Fibroblast of skin of left quadriceps (primary cell): ENCODE data around the gene TRAK1.

Experiments used
- DNase-seq, 2 experiments: peaks; one replicate each; pipeline ENCODE4 v3.0.0-alpha.2; 2013; ENCODE audit warnings: low read depth in 2 of 2

Gene TRAK1

DNA sequence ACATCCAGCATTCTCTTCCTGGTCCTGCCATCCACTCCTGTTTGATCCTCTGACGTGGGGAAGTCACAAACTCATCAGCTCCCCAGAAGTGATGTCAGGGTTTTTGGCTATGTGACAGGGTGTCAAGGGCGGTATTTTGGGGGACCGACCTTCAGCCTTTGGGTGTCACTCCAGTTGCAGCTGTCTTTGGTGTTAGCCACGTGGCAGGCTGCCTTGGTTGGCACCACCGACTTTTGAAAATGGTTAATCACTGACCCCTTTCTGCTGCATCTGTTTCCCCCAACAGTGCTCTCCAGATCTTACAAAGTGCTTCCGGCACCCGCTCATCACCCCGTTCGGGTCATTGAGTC lies 86.6 kb downstream of the TRAK1 start:
- no peak for DNase-seq

DNA sequence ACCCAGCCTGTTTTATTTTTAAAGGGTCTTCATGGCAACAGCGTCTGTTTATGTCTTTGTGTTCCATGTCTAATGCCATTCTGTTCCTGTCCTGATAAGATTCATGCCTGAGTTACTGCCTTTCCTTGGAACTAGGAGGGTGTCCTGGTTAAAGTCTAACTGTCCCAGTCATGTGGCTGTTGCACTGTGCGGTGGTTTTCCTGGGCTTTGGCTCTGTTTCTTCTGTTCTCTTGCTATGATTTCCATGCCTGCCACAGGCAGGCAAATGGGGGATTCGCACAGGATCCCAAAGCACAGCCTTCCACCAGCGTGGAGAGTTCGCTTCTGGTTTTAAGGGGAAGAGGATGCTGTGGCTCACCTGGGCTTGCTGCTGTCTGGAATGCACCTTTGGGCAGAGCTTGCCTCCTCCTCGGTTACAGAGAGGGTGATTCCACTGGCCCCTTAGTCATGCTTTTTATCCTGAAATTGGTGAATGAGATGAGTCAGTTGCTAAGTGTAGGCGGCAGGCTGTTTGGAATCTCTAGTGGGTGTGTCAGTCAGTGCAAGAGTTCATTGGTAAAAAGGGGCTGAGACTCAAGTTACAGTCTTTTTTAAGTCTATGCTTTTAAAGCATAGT lies 88.1 kb downstream of the TRAK1 start:
- peak; percentile 61 to 66 for DNase-seq

DNA sequence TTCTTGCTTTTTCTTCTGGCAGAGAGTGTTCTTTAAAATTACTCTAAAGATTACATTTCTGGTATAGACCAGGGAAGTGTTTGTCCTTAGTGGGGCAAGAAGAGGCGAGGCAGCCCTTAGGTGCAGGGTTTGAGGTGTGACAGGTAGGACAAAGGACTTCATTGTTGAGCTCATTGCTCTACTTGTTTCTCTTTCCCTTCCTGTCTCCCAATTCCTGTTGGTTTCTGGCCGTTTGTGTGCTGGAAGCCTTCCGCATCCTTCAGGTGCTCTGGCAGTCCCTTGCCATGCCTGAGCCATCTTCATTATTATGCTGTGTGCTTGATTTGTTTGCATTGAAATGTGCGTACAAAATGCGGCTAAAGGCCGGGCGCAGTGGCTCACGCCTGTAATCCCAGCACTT lies 89.7 kb downstream of the TRAK1 start:
- DNase-seq: no peak

GRCh38 chr3:42182555-42182954 lies 91.4 kb downstream of the TRAK1 start:
- DNase-seq: no peak

- no peak for DNase-seq
Measured at GRCh38 chr3:42183991-42184632, 93.0 kb downstream of the TRAK1 start.

DNA sequence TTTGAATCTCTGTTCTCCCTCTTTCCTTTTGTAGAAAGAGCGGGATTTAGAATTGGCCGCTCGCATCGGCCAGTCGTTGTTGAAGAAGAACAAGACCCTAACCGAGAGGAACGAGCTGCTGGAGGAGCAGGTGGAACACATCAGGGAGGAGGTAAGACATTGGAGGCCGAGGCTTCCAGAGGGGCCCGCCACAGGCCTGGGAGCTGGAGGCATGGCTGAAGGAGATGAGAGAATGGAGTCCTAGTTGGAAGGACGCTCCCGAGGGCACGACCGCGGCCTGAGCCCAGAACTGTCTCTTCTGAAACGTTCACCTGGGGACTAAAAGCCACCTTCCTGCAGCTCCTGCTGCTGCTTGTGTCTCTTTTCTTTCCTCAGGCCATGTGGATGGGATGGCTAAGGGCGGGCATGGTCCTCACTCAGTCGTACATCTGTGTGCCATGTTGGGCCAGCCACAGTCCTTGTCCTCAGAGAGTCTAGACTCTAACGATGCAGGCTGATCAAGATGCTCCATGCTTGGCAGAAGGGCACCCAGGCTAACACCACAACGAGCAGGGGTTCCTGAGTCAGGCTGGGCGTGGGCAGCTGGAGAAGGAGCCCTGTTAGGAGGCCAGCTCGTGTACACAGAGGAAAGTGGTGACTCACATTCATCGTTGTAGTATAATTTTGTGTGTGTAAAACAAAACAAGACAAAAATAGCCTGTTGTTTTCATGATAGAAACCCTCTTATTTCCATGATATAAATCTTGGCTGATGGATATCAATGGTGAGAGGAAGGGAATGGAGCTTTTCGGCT lies 93.7 kb downstream of the TRAK1 start:
- DNase-seq: no peak

- DNase-seq: no peak
Measured at GRCh38 chr3:42187936-42188335, 96.8 kb downstream of the TRAK1 start.

DNA sequence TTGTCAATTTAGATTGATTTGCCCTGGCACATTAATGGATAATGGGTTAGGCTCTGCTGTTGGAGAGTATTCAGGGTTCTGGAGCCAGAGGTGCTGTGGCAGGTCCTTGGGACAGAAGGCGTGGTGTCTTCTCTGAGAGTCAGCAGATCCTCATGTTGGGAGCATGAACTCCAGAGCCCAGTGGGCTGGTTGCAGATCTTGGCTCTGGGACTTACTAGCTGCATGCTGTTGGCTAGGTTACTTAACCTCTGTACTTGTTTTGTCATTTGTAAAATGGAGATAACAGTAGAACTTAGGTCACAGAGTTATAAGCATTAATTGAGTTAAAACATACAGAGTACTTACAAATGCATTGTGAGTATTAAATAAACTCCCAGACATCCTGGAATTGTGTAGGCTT lies 97.2 kb downstream of the TRAK1 start:
- DNase-seq: no peak

- no peak for DNase-seq
Measured at GRCh38 chr3:42189001-42189460, 97.9 kb downstream of the TRAK1 start.

DNA sequence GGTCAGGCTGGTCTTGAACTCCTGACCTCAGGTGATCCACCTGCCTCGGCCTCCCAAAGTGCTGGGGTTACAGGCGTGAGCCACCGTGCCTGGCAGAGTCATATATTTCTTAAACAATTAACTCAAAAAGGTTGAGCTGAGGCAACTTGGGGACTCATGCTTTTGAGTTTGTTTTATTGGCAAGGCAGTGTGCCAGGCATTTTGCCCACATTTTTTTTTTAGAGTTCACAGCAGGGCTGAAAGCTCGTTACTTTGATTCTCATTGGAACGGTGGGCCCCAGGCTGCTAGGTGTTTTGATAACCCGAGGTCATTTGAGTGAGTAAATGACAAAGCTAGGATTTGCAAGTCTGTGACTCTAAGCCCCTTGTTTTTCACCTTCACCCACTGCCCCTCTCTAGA lies 98.6 kb downstream of the TRAK1 start:
- DNase-seq: no peak

GRCh38 chr3:42190701-42191442 lies 99.7 kb downstream of the TRAK1 start:
- DNase-seq: peak; percentile 16 to 20

- no peak for DNase-seq
Measured at GRCh38 chr3:42191443-42191747, 100.2 kb downstream of the TRAK1 start.

- DNase-seq: no peak
Measured at GRCh38 chr3:42192334-42193200, 101.4 kb downstream of the TRAK1 start.

GRCh38 chr3:42194943-42195510 lies 103.9 kb downstream of the TRAK1 start:
- DNase-seq: no peak

- no peak for DNase-seq
Measured at GRCh38 chr3:42195879-42196330, 104.7 kb downstream of the TRAK1 start.

GRCh38 chr3:42198709-42199108 lies 107.6 kb downstream of the TRAK1 start:
- no peak for DNase-seq

- DNase-seq: no peak
Measured at GRCh38 chr3:42202217-42202865, 111.2 kb downstream of the TRAK1 start.

- no peak for DNase-seq
Measured at GRCh38 chr3:42204867-42205599, 113.9 kb downstream of the TRAK1 start.

GRCh38 chr3:42205800-42206514 lies 114.8 kb downstream of the TRAK1 start:
- no peak for DNase-seq
